ENCODE data around the gene U2AF1L4. TPM values are rescaled to one million over a fixed set of nuclear protein-coding genes. Genes with fewer than 3 reads are reported as not detected.
"Not testable (repeated sequence)": the region's sequence is repeated elsewhere in the genome, so short reads cannot be mapped to it uniquely, and the experiment has no call there.

The U2AF1L4 gene
- total and polyA plus RNA-seq, 7 donors: 12.7 to 53.5 (median 18.2) TPM

- WGBS, 2 donors: 97% methylated on average over 23 of the region's 23 CpGs
- peak; percentile 54 for DNase-seq
- Histone ChIP-seq H3K27ac (no peak overlapping the region), H3K36me3 (peaks cover 68 to 100% (median 86%) of the 10 kb centered on the region in 4 donors), H3K9me3 (no peaks in the 10 kb centered on the region), H3K4me3 (no peak overlapping the region), H3K27me3 (no peaks in the 10 kb centered on the region), H3K4me1 (no peaks in the 10 kb centered on the region)
- intact Hi-C loops (cut with DNase I): no loop called here
- no peak for TF ChIP-seq POLR2AphosphoS5 (IDR thresholded peaks at IDR 0.05)
- no peak for TF ChIP-seq POLR2A (IDR thresholded peaks at IDR 0.05)
- no peak for TF ChIP-seq EP300 (IDR thresholded peaks at IDR 0.05)
- no peak for TF ChIP-seq CTCF (IDR thresholded peaks at IDR 0.05)
These were observed 19.9 kb downstream of the U2AF1L4 start for GRCh38 chr19:35725216-35725861.

- peaks cover 61 to 100% (median 79%) of the 10 kb centered on the region in 4 donors for H3K36me3 ChIP-seq
- no peak for TF ChIP-seq POLR2AphosphoS5 (IDR thresholded peaks at IDR 0.05)
- TF ChIP-seq CTCF (IDR thresholded peaks at IDR 0.05): no peak
- no peak for TF ChIP-seq POLR2A (IDR thresholded peaks at IDR 0.05)
- TF ChIP-seq EP300 (IDR thresholded peaks at IDR 0.05): no peak
- H3K9me3 ChIP-seq: no peaks in the 10 kb centered on the region
- peaks cover 0 to 6% (median 4%) of the 10 kb centered on the region in 4 donors for H3K4me1 ChIP-seq
- no peak overlapping the region for H3K27ac ChIP-seq
- no peak for DNase-seq
- no peak overlapping the region for H3K4me3 ChIP-seq
- 97 to 99% methylated on average over 12 of the region's 12 CpGs for WGBS, 2 donors
- H3K27me3 ChIP-seq: no peaks in the 10 kb centered on the region
- intact Hi-C loops (cut with DNase I): no loop called here
These were observed 20.7 kb downstream of the U2AF1L4 start for GRCh38 chr19:35724560-35724959.

GRCh38 chr19:35724132-35724531 is 21.1 kb downstream of the U2AF1L4 start:
- H3K9me3 ChIP-seq; H3K27ac ChIP-seq; intact Hi-C loops (cut with DNase I); H3K4me3 ChIP-seq; H3K4me1 ChIP-seq; DNase-seq; H3K27me3 ChIP-seq: not testable (repeated sequence)
- 96% methylated on average over 7 of the region's 7 CpGs for WGBS, 2 donors
- peaks cover 57 to 97% (median 74%) of the 10 kb centered on the region in 4 donors for H3K36me3 ChIP-seq

GRCh38 chr19:35723671-35724070 is 21.5 kb downstream of the U2AF1L4 start:
- H3K9me3 ChIP-seq: no peaks in the 10 kb centered on the region
- 96 to 97% methylated on average over 24 of the region's 24 CpGs for WGBS, 2 donors
- TF ChIP-seq POLR2AphosphoS5 (IDR thresholded peaks at IDR 0.05) (no peak), POLR2A (IDR thresholded peaks at IDR 0.05) (no peak)
- peaks cover 0 to 15% (median 13%) of the 10 kb centered on the region in 4 donors for H3K4me1 ChIP-seq
- H3K4me3 ChIP-seq: no peak overlapping the region
- no peaks in the 10 kb centered on the region for H3K27me3 ChIP-seq
- no peak overlapping the region for H3K27ac ChIP-seq
- DNase-seq: no peak
- H3K36me3 ChIP-seq: peaks cover 57 to 92% (median 70%) of the 10 kb centered on the region in 4 donors
- intact Hi-C loops (cut with DNase I): no loop called here

GRCh38 chr19:35722897-35723296 is 22.3 kb downstream of the U2AF1L4 start:
- TF ChIP-seq EP300 (IDR thresholded peaks at IDR 0.05): no peak
- TF ChIP-seq POLR2A (IDR thresholded peaks at IDR 0.05): no peak
- TF ChIP-seq POLR2AphosphoS5 (IDR thresholded peaks at IDR 0.05): no peak

GRCh38 chr19:35722461-35722860 is 22.8 kb downstream of the U2AF1L4 start:
- 95 to 96% methylated on average over 14 of the region's 14 CpGs for WGBS, 2 donors
- TF ChIP-seq POLR2AphosphoS5 (IDR thresholded peaks at IDR 0.05) (no peak), EP300 (IDR thresholded peaks at IDR 0.05) (no peak), CTCF (IDR thresholded peaks at IDR 0.05) (no peak), POLR2A (IDR thresholded peaks at IDR 0.05) (no peak)
- DNase-seq: no peak
- H3K4me3 ChIP-seq: no peak overlapping the region
- peaks cover 0 to 19% (median 15%) of the 10 kb centered on the region in 4 donors for H3K4me1 ChIP-seq
- peaks cover 50 to 80% (median 58%) of the 10 kb centered on the region in 4 donors for H3K36me3 ChIP-seq
- H3K27me3 ChIP-seq: no peaks in the 10 kb centered on the region
- no peaks in the 10 kb centered on the region for H3K9me3 ChIP-seq
- intact Hi-C loops (cut with DNase I): no loop called here
- H3K27ac ChIP-seq: no peak overlapping the region

More at GRCh38 chr19:35722897-35723296, 22.3 kb downstream of the U2AF1L4 start:
- intact Hi-C loops (cut with DNase I): no loop called here
- H3K9me3 ChIP-seq: no peaks in the 10 kb centered on the region
- DNase-seq: no peak
- no peak overlapping the region for H3K4me3 ChIP-seq
- peaks cover 54 to 85% (median 62%) of the 10 kb centered on the region in 4 donors for H3K36me3 ChIP-seq
- H3K27ac ChIP-seq: no peak overlapping the region
- H3K4me1 ChIP-seq: peaks cover 0 to 19% (median 15%) of the 10 kb centered on the region in 4 donors
- no peaks in the 10 kb centered on the region for H3K27me3 ChIP-seq
- 95 to 96% methylated on average over 16 of the region's 16 CpGs for WGBS, 2 donors

Data from sigmoid colon (tissue), 7 donors.